Hematopoietic multipotent progenitor cell treated with erythropoietin and hydrocortisone succinate and interleukin-3 and kit ligand, for 17 days (in vitro differentiated cells): ENCODE results near the gene C10orf71.

Experiments used
- DNase-seq: peaks from one replicate; pipeline ENCODE4 v3.0.0-alpha.2; 2015; ENCODE audit warnings: low spot score

C10orf71 gene

DNA sequence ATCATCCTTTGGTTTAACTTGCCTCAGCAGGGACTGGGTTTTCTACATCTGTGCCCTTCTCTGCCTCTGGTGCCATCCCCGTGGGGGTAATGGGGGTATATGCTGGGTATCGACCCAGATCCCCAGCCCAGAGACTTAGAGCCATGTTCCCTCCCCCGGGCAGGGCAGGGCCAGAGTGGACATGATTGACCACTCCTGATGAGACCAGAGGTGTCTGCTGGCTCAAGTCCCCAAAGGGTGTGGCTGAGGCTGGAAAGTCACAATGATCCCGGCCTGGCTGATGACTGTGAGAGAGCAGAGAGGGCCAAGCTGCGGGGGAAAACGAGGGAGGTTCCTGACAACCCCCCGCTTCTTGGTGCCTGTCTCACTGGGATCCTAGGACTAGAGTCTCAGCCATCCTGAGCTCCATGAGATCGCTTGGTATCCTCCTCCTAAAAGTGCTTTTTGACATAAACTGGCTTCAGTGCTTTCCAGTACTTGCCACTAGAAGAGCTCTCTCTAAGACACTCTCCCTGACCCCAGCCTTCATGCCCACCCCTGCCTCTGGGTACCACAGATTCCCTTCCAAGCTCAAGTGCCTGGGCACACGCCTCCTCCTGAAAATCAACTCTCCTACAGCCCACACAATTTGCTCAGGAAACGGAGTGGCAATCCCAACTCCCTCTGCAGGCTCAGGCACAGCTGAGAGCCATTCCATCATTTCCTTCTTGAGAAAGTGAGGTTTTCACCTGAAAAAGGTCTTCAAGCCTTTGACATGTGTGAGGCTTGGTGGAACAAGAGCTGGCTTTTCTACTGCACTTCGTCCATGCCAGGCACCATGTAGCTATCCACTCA lies 63.0 kb downstream of the C10orf71 start:
- no peak for DNase-seq

DNA sequence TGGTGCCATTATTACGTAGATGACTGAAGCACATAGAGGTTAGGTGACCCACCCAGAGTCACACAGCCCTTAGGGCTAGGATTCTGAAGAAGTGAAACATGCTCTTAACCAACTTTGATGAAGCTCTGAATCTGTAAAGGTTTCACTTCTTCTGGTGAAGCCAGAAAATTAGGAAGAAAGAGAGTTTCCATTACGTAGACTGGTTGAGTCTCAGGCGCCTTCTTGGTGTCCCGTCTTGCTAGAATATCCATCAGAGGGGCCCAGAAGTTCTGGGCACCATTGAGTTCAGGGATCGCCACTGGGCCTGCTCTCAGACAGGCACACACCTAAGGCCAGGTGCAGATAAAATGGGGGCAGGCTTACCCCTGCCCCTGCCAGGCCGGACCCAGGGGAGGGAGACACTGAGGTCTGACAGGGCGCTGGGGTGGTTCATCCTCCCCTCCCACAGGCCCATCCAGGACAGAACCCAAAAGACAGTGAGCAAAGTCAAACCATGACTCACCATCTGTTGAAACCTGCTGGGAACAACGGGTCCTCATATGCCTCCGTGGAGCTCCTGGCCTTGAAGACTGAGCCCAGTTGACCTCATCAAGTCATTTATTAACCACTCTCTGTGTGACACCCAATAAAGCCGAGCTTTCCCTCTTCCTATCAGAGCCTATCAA lies 63.8 kb downstream of the C10orf71 start:
- no peak for DNase-seq

DNA sequence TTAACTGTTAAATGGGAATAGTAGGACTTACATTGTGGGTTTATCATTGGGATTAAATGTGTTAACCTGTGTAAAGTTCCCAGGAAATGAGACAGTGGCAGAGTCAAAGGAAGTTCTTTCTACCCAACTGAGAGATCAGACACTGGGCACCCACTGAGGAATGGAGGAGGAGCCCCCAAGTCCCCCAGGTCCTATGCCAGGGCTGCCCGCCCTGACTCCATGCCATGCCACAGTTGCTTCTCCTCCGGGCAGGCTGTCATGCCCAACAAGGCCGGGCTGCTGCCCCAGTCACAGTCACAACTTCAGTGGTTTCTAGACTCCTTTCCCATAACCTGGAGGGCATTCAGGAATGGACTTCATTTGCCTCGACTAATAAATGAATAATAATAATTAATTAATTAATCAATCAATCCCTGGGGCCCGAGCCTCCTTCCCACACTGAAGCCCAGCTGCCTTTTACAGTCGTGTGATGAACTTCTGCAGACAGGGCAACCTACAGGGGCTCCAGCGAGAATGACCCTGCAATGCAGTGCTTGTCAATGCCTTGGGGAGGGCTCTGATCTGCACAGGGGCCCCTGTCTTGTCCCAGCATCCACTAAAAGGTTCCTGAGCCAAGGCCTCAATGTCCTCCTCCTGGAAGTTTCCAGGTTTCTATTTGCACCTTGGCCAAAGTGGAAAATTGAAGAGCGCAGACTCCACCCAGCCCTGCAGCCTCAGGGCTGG lies 64.5 kb downstream of the C10orf71 start:
- DNase-seq: no peak

- DNase-seq: no peak
These were observed 65.1 kb downstream of the C10orf71 start for GRCh38 chr10:49364051-49364450.

- no peak for DNase-seq
These were observed 65.8 kb downstream of the C10orf71 start for GRCh38 chr10:49364747-49365146.

DNA sequence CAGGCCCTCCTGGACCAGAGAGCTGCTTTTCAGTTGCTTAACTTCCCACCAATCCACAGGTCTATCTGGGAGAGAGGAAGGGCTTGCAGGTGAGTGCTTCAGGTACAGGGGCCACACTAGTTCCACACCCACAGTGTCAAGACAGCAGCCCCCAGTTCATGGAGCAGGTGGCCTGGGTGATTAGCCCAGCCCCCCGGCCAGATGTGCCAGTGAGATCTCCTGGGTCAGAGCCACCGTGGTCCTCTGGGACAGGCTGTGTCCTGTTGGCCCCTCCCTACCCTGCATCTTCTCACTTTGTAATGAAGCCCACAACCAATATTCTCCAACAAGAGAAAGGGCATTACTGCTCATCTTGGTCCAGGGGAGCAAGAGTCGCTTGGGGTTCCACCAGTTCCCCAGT lies 66.3 kb downstream of the C10orf71 start:
- no peak for DNase-seq

DNA sequence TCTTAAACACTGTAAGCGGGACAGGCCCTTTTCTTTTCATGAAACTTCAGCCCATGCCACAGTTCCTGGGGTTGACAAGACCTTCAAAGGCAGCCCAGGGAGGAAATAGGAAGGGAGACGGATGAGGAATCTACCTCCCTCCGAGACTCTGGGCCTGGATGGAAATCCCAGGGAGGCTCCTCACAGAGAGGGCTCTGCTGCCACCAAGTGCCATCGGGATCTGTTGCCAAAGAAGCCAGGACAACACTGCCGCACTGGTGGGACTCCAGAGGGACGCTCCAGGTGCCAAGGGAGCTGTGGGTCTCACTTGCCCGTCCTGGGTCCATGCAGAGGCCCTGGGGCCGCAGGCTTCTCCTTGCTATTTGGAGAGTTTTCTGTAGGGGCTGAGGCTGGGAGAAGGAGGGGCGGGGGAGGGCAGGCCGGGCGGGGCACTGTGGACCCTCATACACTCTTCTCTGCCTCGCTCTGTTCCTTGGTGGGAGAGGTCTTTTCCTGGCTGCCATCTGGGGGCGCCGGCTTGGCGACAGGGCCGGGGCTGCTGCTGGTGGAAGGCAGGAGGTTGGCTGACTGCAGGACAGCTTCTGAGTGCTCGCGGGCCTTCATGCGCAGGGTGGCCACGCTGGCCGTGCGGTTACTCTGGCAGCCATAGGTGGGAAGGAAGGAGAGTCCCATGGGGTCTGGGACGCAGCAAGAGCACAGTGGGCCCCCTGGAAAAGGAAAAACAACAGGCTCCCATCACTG lies 66.9 kb downstream of the C10orf71 start:
- no peak for DNase-seq

GRCh38 chr10:49366460-49366859 lies 67.5 kb downstream of the C10orf71 start:
- no peak for DNase-seq

GRCh38 chr10:49367600-49367999 lies 68.6 kb downstream of the C10orf71 start:
- no peak for DNase-seq

DNA sequence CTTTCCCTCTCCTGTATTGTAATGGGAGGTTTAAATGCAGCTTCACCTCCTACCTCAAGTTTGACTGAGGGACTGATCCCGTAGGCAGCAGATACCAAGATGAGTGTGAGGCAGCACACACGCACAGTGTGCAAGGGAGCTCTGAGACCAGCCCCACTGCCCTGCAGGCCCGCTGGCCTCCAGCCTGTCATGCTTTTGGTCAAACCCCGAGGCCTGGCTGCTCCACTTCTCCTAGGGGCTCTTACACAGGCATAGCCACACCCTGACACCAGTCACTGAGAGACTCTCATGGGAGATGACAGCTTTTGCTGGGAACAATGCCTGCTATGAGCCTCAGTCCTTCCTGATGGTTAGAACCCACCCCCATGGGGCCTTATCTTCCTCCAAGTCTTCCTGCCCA lies 69.3 kb downstream of the C10orf71 start:
- DNase-seq: no peak

DNA sequence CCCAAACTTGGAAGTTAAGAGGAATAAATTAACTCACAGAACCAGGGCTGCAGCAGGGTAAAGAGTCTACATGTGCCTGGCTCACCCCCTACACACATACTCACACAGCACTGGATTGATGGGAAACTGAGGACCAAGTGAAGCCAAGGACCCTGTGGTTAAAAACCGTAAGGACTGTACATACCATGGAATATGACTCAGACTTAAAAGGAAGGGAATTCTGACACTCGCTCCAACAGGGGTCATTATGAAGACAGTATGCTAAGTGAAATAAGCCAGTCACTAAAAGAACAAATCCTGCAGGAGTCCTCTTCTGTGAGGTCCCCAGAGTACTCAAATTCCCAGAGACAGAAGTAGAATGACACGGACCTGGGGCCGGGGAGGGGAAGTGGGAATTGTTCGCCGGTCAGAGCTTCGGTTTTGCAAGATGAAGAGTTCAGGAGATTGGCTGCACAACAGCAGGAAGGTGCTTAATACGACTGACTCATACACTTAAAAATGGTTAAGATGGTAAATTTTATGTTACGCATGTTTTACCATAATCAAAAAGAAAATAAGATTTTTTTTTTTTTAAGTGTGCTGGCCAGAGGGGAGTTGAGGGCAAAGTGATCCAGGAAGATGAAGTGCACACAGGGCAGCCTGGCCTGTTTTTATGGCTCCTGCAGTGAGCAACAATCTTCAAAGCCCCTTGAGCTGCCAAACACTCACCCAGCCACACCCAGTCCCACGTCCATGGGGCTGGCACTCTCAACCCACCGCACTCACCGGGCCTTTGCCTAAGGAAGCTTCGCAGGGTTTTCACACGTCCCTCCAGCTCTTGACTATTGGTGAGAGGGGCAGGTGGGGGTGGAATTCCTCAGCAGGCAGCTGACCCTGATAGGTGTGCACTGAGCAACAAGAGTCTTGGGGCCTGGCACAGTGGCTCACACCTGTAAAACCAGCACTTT lies 70.5 kb downstream of the C10orf71 start:
- no peak for DNase-seq

DNA sequence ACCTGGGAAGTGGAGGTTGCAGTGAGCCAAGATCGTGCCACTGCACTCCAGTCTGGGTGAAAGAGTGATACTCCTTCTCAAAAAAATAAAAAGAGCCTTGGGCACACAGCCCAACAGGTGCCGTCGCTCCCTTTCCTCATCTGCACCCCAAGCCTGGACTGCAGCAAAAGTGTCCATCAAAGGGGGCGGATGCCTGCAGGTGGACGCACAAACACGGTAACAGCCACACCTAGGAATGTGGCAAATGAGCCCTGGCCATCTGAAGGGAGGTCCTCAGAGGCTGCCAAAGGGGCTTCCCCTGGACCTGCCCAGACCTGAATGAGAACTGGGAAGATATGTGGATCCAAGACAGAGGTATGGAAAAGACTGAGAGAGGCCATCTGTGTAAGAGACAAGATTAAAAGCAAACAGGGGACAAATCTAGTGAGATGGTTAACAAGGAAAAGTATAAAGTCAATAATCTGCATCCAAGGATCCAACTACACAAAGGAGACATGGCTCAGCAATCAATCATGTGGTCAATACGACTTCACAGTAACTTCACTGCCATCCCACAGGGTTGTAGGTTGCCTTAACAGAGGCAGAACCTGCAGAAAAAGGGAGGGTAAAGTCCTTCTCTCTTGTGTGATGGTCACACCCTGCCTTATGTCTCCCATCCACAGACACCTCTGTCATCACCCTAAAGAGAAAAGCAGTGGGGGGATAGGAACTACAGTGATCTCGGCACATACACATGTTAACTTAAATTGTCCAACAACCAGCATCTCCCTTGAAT lies 71.5 kb downstream of the C10orf71 start:
- no peak for DNase-seq

DNA sequence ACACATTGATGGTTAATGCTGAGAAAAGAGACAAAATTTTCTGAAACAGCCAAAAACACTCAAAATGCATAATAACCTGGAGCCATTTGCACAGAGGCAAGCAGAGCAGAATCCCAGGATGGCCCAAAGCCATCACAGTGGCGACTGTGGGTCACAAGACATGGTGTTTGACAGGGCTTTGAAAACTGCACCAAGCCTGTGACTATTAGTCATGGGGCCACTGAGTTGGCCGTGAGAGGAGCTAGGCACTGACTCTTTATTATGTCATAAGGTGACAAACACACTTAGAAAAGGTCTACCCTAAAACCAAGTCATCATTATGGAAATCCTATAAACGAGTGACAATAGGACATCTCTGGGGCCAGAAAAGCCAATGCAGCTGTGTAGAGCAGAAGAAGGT lies 73.0 kb downstream of the C10orf71 start:
- no peak for DNase-seq

DNA sequence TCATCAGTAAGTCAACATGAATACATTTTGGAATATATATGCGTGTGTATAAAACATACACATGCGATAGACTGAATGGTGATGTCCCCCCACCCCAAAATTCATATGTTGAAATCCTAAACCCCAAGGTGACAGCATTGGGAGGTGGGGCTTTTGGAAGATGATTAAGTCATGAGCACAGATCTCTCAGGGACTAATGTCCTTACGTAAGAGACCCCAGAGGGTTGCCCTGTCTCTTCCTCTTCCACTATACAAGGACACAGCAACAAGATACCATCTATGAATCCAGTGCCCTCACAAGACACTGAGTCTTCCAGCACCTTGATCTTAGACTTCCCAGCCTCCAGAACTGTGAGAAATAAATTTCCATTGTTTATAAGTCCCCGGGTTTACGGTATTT lies 74.4 kb downstream of the C10orf71 start:
- DNase-seq: no peak

GRCh38 chr10:49374740-49375139 lies 75.8 kb downstream of the C10orf71 start:
- DNase-seq: no peak

DNA sequence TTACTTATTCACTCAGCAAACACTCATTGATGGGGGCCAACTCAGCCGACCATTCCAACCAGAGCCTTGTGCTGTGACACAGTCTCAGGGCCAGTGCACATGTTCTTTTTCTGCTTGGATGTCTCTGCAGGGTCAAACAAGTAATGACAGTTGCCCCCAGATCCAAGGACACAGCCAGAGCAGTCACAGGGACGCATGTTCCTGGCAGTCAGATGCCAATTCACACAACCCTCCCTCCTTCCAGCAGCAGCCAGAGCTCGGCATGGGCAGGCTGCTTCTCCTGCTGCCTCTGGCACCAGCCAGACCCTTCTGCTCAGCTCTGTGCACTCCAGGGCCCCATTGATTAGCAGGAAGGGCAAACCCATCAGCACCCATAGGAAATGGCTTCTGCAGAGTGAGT lies 76.6 kb downstream of the C10orf71 start:
- no peak for DNase-seq
